Ishikawa (cell line): ENCODE measurements around the gene USP44.

Experiments used
- CEBPB ChIP-seq: IDR thresholded peaks from 2 replicates; pipeline ENCODE4 v1.6.1; 2012
- CREB1 ChIP-seq: IDR thresholded peaks from 2 replicates; pipeline ENCODE4 v1.6.1; 2012; ENCODE audit warnings: low read depth
- EGR1 ChIP-seq: IDR thresholded peaks from 2 replicates; pipeline ENCODE4 v1.6.1; 2012
- EP300 ChIP-seq: IDR thresholded peaks from 2 replicates; pipeline ENCODE4 v1.6.1; 2012; ENCODE audit warnings: borderline replicate concordance
- FOXM1 ChIP-seq: IDR thresholded peaks from 2 replicates; pipeline ENCODE4 v1.6.1; 2012; ENCODE audit warnings: low read depth, borderline replicate concordance
- NFIC ChIP-seq: IDR thresholded peaks from 2 replicates; pipeline ENCODE4 v1.6.1; 2012
- RAD21 ChIP-seq: IDR thresholded peaks from 2 replicates; pipeline ENCODE4 v1.6.1; 2012; ENCODE audit warnings: low read depth
- TAF1 ChIP-seq: IDR thresholded peaks from 2 replicates; pipeline ENCODE4 v1.6.1; 2012; ENCODE audit warnings: low read depth, mild to moderate bottlenecking
- TCF12 ChIP-seq: IDR thresholded peaks from 2 replicates; pipeline ENCODE4 v1.6.1; 2012; ENCODE audit warnings: low read depth
- TEAD4 ChIP-seq: IDR thresholded peaks from 2 replicates; pipeline ENCODE4 v1.6.1; 2012
- YY1 ChIP-seq: IDR thresholded peaks from 2 replicates; pipeline ENCODE4 v1.6.1; 2012; ENCODE audit warnings: low read depth
- ZBTB7A ChIP-seq: IDR thresholded peaks from 2 replicates; pipeline ENCODE4 v1.6.1; 2012; ENCODE audit warnings: low read depth
- TF ChIP-seq, protein P1 (sequence below): IDR thresholded peaks from 2 replicates; pipeline ENCODE4 v1.6.1; 2012; ENCODE audit warnings: low read depth, mild to moderate bottlenecking
- TF ChIP-seq, protein P2 (sequence below): IDR thresholded peaks from 2 replicates; pipeline ENCODE4 v1.6.1; 2012
- TF ChIP-seq, protein P3 (sequence below): IDR thresholded peaks from 2 replicates; pipeline ENCODE4 v1.6.1; 2012

The USP44 gene

DNA sequence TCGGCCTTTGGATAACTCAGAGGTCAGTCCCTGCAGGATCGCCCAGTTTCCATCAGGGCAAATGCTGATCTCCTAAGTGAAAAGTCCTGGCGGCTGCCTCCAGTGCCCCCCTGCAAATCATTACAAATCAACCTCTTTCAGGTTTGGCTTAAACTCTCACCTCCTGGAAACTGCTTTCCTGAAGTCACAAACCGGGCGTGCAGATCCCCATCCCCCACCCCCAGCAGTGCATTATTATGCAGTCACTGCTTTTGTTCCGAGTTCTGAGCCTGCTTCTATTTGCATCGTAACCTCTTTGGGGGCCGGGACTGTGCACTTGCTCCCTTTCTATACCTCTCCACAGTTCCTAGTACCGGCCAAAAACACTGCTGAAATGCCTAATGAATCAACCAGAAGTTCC, at the start of gene USP44:
TSS of gene USP44 (minus strand) at position 172 of the 400 bp plus-strand sequence. CDS start 17,220 bp downstream, outside the sequence.
- TF ChIP-seq RAD21 (no peak), FOXM1 (no peak), EP300 (no peak)
- TF ChIP-seq, protein P1, sequence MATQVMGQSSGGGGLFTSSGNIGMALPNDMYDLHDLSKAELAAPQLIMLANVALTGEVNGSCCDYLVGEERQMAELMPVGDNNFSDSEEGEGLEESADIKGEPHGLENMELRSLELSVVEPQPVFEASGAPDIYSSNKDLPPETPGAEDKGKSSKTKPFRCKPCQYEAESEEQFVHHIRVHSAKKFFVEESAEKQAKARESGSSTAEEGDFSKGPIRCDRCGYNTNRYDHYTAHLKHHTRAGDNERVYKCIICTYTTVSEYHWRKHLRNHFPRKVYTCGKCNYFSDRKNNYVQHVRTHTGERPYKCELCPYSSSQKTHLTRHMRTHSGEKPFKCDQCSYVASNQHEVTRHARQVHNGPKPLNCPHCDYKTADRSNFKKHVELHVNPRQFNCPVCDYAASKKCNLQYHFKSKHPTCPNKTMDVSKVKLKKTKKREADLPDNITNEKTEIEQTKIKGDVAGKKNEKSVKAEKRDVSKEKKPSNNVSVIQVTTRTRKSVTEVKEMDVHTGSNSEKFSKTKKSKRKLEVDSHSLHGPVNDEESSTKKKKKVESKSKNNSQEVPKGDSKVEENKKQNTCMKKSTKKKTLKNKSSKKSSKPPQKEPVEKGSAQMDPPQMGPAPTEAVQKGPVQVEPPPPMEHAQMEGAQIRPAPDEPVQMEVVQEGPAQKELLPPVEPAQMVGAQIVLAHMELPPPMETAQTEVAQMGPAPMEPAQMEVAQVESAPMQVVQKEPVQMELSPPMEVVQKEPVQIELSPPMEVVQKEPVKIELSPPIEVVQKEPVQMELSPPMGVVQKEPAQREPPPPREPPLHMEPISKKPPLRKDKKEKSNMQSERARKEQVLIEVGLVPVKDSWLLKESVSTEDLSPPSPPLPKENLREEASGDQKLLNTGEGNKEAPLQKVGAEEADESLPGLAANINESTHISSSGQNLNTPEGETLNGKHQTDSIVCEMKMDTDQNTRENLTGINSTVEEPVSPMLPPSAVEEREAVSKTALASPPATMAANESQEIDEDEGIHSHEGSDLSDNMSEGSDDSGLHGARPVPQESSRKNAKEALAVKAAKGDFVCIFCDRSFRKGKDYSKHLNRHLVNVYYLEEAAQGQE = no peak
- TF ChIP-seq, protein P2, sequence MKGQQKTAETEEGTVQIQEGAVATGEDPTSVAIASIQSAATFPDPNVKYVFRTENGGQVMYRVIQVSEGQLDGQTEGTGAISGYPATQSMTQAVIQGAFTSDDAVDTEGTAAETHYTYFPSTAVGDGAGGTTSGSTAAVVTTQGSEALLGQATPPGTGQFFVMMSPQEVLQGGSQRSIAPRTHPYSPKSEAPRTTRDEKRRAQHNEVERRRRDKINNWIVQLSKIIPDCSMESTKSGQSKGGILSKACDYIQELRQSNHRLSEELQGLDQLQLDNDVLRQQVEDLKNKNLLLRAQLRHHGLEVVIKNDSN = no peak

DNA sequence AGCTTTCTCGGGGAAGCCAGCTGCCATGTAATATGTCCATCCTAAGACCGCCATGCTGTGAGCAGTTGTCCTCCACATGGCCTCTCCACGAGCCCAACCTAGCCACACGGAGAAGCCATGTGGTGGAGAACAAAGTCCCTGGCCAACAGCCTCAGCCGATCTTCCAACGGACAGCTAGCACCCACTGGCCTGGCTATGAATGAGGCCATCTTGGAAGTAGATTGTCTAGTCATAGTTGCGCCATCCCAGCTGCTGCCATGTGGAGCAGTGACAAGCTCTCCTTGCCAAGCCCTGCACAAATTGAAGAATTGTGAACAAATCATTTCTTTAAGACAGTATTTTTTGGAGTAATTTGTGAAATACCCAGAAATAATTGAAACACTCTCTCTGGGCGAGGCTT, 49.3 kb upstream of the USP44 start:
- no peak for TF ChIP-seq FOXM1

DNA sequence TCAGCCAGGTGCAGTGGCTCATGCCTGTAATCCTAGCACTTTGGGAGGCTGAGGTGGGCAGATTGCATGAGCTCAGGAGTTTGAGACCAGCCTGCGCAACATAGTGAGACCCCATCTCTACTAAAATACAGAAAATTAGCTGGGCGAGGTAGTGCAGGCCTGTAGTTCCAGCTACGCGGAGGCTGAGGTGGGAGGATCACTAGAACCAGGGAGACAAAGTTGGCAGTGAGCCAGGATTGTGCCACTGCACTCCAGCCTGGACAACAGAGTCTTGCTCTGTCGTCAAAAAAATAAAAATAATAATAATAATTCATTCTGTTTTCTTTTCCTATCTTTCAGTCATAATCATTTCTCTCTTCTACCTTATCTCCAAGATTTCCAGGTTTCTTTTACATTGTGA, 48.6 kb upstream of the USP44 start:
- TF ChIP-seq EGR1 (no peak), NFIC (peak; percentile 56)
- TF ChIP-seq, protein P2 = no peak

DNA sequence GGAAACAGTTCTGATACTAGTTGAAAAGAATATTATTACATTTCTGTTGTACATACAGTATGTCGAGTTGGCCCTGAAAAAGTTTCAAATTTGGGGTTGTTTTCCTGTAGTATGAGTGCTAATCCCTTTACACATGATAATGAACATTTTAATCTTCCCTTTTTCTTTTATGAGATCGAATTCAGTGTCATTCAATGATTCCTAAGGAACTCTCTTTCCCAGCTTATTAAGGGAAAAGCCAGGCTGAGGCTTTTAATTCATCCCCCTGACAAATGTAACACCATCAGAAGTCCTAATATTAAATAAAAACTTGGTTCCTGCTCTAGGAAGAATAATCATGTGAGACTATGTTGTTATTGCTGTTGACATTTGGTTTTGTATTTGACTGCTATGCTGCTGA, 42.9 kb upstream of the USP44 start:
- TF ChIP-seq, protein P1 = no peak
- TF ChIP-seq, protein P3, sequence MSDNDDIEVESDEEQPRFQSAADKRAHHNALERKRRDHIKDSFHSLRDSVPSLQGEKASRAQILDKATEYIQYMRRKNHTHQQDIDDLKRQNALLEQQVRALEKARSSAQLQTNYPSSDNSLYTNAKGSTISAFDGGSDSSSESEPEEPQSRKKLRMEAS = no peak
- TF ChIP-seq EP300 (no peak), YY1 (no peak), FOXM1 (no peak), RAD21 (no peak), CREB1 (no peak), NFIC (no peak), ZBTB7A (no peak), TEAD4 (no peak), TAF1 (no peak), TCF12 (no peak), EGR1 (no peak), CEBPB (no peak)
- TF ChIP-seq, protein P2 = no peak

DNA sequence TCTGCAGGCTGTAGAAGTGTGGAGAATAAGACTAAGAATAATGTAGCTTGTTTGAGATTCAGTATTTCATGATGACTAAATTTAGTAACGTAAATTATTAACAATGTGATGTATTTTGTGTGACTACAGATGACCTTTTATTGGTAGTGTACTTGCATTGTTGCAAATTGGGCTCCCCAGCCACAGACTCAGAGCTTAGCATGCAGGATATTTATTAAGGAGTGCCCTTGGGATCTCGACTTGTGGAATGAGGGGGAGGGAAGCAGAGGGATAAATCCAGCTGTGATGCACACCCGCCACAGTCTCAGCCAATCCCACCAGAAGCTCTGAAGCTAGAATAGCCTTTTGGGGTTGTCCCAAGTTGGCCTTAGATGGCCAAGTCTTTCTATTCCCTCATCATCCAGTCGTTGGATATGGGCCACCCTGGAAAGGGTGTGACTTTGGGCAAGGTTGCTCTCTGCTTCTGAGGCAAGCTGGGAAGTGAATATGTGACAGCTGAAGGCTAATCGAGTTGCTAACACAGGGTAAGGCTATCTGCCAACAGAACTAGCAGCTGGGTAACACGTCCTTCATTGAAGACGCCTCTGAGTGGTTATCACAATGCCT, 42.1 kb upstream of the USP44 start:
- TF ChIP-seq, protein P2 = no peak
- TF ChIP-seq NFIC = no peak
- TF ChIP-seq TEAD4 = no peak
- TF ChIP-seq CEBPB = no peak
- TF ChIP-seq RAD21 = no peak

DNA sequence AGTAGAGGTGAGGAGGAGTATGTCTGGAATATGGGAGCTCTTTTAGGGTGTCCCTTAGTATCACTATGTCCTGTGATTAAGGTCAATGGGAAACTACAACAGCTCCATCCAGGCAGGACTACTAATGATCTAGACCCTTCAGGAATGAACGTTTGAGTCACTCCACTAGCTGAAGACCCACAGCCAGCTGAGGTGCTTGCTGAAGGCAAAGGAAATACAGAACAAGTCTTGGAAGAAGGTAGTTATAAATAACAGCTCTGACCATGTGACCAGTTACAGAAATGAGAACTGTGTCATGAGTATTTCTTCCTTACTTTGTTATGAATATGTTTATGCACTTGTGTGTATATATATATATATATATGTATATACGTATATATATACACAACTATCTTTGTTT, 40.5 kb upstream of the USP44 start:
- TF ChIP-seq, protein P1 = no peak
